Coronary artery (tissue), 2 donors: ENCODE data around the gene VWA5B2.

ENCODE experiments used
- DNase-seq: peaks from one replicate; pipeline ENCODE4 v3.0.0-alpha.2; 2017; ENCODE audit warnings: low spot score
- H3K27ac ChIP-seq, 2 donors: fragments of 200-600 bp; sonication (generic); one replicate each; pipeline ENCODE4 v1.5.1; 2016 to 2019
- H3K4me3 ChIP-seq: fragments of 200-600 bp; sonication (generic); 2 replicates; pipeline ENCODE4 v1.5.1; 2016; ENCODE audit warnings: mild to moderate bottlenecking, moderate library complexity
- CTCF ChIP-seq: fragments of 200-600 bp; sonication (generic); IDR thresholded peaks from one replicate; pipeline ENCODE4 v1.5.1; 2019; ENCODE audit warnings: antibody characterized with exemption

VWA5B2 gene

GRCh38 chr3:184231671-184232070 lies 2.3 kb downstream of the VWA5B2 start:
- no peak for TF ChIP-seq CTCF
- Histone ChIP-seq H3K27ac (no peak overlapping the region), H3K4me3 (no peak overlapping the region)
- no peak for DNase-seq

- no peak for DNase-seq
- H3K4me3 ChIP-seq, result no peak overlapping the region
- TF ChIP-seq CTCF, result no peak
- no peak overlapping the region for H3K27ac ChIP-seq
Observed at GRCh38 chr3:184233127-184233843, 3.9 kb downstream of the VWA5B2 start.

- no peak for DNase-seq
- Histone ChIP-seq H3K4me3 (no peak overlapping the region), H3K27ac (no peak overlapping the region)
- no peak for TF ChIP-seq CTCF
Observed at GRCh38 chr3:184234224-184234623, 4.8 kb downstream of the VWA5B2 start.

GRCh38 chr3:184234671-184235380 lies 5.4 kb downstream of the VWA5B2 start:
- no peak overlapping the region for H3K4me3 ChIP-seq
- no peak for DNase-seq
- no peak for TF ChIP-seq CTCF
- H3K27ac ChIP-seq, result no peak overlapping the region

GRCh38 chr3:184235381-184236032 lies 6.1 kb downstream of the VWA5B2 start:
- Histone ChIP-seq H3K4me3 (no peak overlapping the region), H3K27ac (no peak overlapping the region)
- no peak for TF ChIP-seq CTCF
- no peak for DNase-seq

- no peak overlapping the region for H3K27ac ChIP-seq
- no peak overlapping the region for H3K4me3 ChIP-seq
- DNase-seq, result no peak
- no peak for TF ChIP-seq CTCF
Observed at GRCh38 chr3:184236033-184236410, 6.6 kb downstream of the VWA5B2 start.

GRCh38 chr3:184236636-184237035 lies 7.3 kb downstream of the VWA5B2 start:
- H3K4me3 ChIP-seq, result no peak overlapping the region
- no peak for TF ChIP-seq CTCF
- H3K27ac ChIP-seq, result no peak overlapping the region
- no peak for DNase-seq
